ENCODE measurements around the gene SLC41A3.

DNA sequence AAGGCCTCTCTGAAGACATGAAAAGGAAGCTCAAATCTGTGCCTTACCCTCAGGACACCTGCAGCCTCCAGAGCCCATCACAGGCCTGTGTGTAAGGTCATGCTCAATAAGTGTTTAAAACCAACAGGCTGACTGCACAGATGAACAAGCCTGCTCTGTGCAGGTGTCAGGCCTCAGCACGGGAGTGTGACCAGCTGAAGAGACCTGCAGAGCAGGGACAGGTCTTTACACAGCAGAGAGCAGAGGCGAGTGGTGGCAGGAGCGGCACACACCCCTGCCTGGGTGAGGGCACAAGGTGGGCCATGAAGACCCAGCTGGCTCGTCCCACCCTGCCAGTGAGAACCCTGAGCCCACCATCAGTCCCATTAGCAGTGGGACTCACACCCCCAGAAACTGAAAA is 58.1 kb downstream of the SLC41A3 start:
- no peak for TF ChIP-seq POLR2A (IDR thresholded peaks at IDR 0.05)
- TF ChIP-seq, protein P1, sequence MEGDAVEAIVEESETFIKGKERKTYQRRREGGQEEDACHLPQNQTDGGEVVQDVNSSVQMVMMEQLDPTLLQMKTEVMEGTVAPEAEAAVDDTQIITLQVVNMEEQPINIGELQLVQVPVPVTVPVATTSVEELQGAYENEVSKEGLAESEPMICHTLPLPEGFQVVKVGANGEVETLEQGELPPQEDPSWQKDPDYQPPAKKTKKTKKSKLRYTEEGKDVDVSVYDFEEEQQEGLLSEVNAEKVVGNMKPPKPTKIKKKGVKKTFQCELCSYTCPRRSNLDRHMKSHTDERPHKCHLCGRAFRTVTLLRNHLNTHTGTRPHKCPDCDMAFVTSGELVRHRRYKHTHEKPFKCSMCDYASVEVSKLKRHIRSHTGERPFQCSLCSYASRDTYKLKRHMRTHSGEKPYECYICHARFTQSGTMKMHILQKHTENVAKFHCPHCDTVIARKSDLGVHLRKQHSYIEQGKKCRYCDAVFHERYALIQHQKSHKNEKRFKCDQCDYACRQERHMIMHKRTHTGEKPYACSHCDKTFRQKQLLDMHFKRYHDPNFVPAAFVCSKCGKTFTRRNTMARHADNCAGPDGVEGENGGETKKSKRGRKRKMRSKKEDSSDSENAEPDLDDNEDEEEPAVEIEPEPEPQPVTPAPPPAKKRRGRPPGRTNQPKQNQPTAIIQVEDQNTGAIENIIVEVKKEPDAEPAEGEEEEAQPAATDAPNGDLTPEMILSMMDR (IDR thresholded peaks at IDR 0.05), result no peak
